Measurements from ENCODE around the gene MAP3K10.
"Not testable (repeated sequence)": the region's sequence is repeated elsewhere in the genome, so short reads cannot be mapped to it uniquely, and the experiment has no call there.

MAP3K10 gene

GRCh38 chr19:40217934-40218890, 27.0 kb downstream of the MAP3K10 start, which contains the start of gene TTC9B:
Gene TTC9B, minus strand, starts transcription at chr19:40218384. Its CDS starts 3 bp downstream, at chr19:40218381.
- FAIRE-seq: no peak

- FAIRE-seq: not testable (repeated sequence)
These were observed 27.8 kb downstream of the MAP3K10 start for GRCh38 chr19:40219029-40219428.

- FAIRE-seq: no peak
These were observed 28.6 kb downstream of the MAP3K10 start for GRCh38 chr19:40219721-40220276.

GRCh38 chr19:40220674-40221073, 29.4 kb downstream of the MAP3K10 start:
- no peak for FAIRE-seq

GRCh38 chr19:40221858-40222619, 30.8 kb downstream of the MAP3K10 start:
- FAIRE-seq: peak; percentile 96

GRCh38 chr19:40223135-40223822, 32.1 kb downstream of the MAP3K10 start:
- FAIRE-seq: no peak

GRCh38 chr19:40224342-40225150, 33.3 kb downstream of the MAP3K10 start:
- FAIRE-seq: no peak

- FAIRE-seq: no peak
These were observed 34.4 kb downstream of the MAP3K10 start for GRCh38 chr19:40225440-40226305.

GRCh38 chr19:40228346-40228745, 37.1 kb downstream of the MAP3K10 start:
- no peak for FAIRE-seq

- no peak for FAIRE-seq
These were observed 37.6 kb downstream of the MAP3K10 start for GRCh38 chr19:40228863-40229262.

- FAIRE-seq: no peak
These were observed 38.3 kb downstream of the MAP3K10 start for GRCh38 chr19:40229484-40229883.

GRCh38 chr19:40229926-40230417, 38.7 kb downstream of the MAP3K10 start:
- FAIRE-seq: no peak

- no peak for FAIRE-seq
These were observed 39.8 kb downstream of the MAP3K10 start for GRCh38 chr19:40231057-40231456.

GRCh38 chr19:40231544-40232424, 40.6 kb downstream of the MAP3K10 start:
- FAIRE-seq: no peak

- FAIRE-seq: no peak
These were observed 41.3 kb downstream of the MAP3K10 start for GRCh38 chr19:40232479-40232878.

- FAIRE-seq: no peak
These were observed 42.0 kb downstream of the MAP3K10 start for GRCh38 chr19:40232949-40233810.

- FAIRE-seq: no peak
These were observed 42.7 kb downstream of the MAP3K10 start for GRCh38 chr19:40233811-40234389.
